PC-3 (cell line): Measurements from ENCODE around the gene ABCB10. TPM values are rescaled to one million over a fixed set of nuclear protein-coding genes. Genes with fewer than 3 reads are reported as not detected.
"Not testable (repeated sequence)": the region's sequence is repeated elsewhere in the genome, so short reads cannot be mapped to it uniquely, and the experiment has no call there.

ENCODE experiments used
- ATAC-seq: fragments of 200-7000 bp; cut with Tn5 transposase; 2 replicates; pipeline ENCODE4 v1.9.1; 2020; ENCODE audit warnings: mild to moderate bottlenecking, moderate library complexity
- BruUV-seq: library from RNA; stranded (reverse); fragments of 400-500 nt; replicated peaks from 2 replicates; lab custom pipeline; 2021; lab: Mats Ljungman, UMichigan
- CTCF ChIA-PET: fragments of 300-600 bp; sonication (Branson Sonifier 250); formaldehyde crosslinking; loops from one replicate; lab custom pipeline; 2022; ENCODE audit warnings: antibody characterized with exemption; lab: Charles Lee
- POLR2A ChIA-PET: fragments of 300-600 bp; sonication (Branson Sonifier 250); formaldehyde crosslinking; loops from one replicate; lab custom pipeline; 2022; ENCODE audit warnings: antibody characterized with exemption; ENCODE audit not compliant: unreplicated experiment; lab: Charles Lee
- DNase-seq: peaks from one replicate; pipeline ENCODE4 v3.0.0-alpha.2; 2015
- H2AFZ ChIP-seq: fragments of 300-600 bp; sonication (generic); 2 replicates; pipeline ENCODE4 v1.6.0; 2016; ENCODE audit warnings: antibody characterized with exemption, low read length
- H3F3A ChIP-seq: fragments of 300-600 bp; sonication (generic); one replicate; pipeline ENCODE4 v1.6.0; 2017; ENCODE audit warnings: antibody characterized with exemption, low read length, control low read depth, mild to moderate bottlenecking; ENCODE audit not compliant: unreplicated experiment
- H3K27ac ChIP-seq: fragments of 300-600 bp; sonication (generic); 2 replicates; pipeline ENCODE4 v1.5.1; 2016; ENCODE audit warnings: mild to moderate bottlenecking, low read length
- H3K27me3 ChIP-seq: fragments of 300-600 bp; sonication (generic); 2 replicates; pipeline ENCODE4 v1.6.1; 2016; ENCODE audit warnings: low read length, mixed read lengths
- H3K36me3 ChIP-seq: fragments of 300-600 bp; sonication (generic); 2 replicates; pipeline ENCODE4 v1.6.1; 2016; ENCODE audit warnings: low read depth, mixed run types, low read length, mixed read lengths
- H3K4me1 ChIP-seq: fragments of 300-600 bp; sonication (generic); 2 replicates; pipeline ENCODE4 v1.5.1; 2016; ENCODE audit warnings: low read length; ENCODE audit not compliant: insufficient read depth
- H3K4me2 ChIP-seq: fragments of 300-600 bp; sonication (generic); 2 replicates; pipeline ENCODE4 v1.6.0; 2016; ENCODE audit warnings: low read length
- H3K4me3 ChIP-seq: fragments of 300-600 bp; sonication (generic); 2 replicates; pipeline ENCODE4 v1.5.1; 2016; ENCODE audit warnings: mild to moderate bottlenecking, low read length, mixed read lengths
- H3K79me2 ChIP-seq: fragments of 300-600 bp; sonication (generic); 2 replicates; pipeline ENCODE4 v1.6.1; 2017; ENCODE audit warnings: low read length, mixed read lengths
- H3K9ac ChIP-seq: fragments of 300-600 bp; sonication (generic); 2 replicates; pipeline ENCODE4 v1.6.0; 2016; ENCODE audit warnings: mild to moderate bottlenecking, low read length
- H3K9me2 ChIP-seq: fragments of 300-600 bp; sonication (generic); replicated peaks from 2 replicates; pipeline ENCODE4 v1.6.1; 2016; ENCODE audit warnings: mixed run types, low read length, mixed read lengths
- H3K9me3 ChIP-seq: fragments of 300-600 bp; sonication (generic); 2 replicates; pipeline ENCODE4 v1.6.1; 2016; ENCODE audit warnings: low read length, mixed read lengths
- H4K20me1 ChIP-seq: fragments of 300-600 bp; sonication (generic); 2 replicates; pipeline ENCODE4 v1.6.1; 2016; ENCODE audit warnings: low read length, mixed read lengths
- CTCF ChIP-seq: fragments of 300-600 bp; sonication (generic); conservative IDR thresholded peaks from 2 replicates; pipeline ENCODE4 v1.5.1; 2017; ENCODE audit warnings: antibody characterized with exemption, low read depth, mild to moderate bottlenecking, low read length
- EZH2 ChIP-seq: fragments of 300-600 bp; sonication (generic); IDR thresholded peaks from one replicate; pipeline ENCODE4 v1.6.1; 2017; ENCODE audit warnings: antibody characterized with exemption, mild to moderate bottlenecking, low read length; ENCODE audit not compliant: unreplicated experiment
- EZH2phosphoT487 ChIP-seq: fragments of 300-600 bp; sonication (generic); IDR thresholded peaks from 2 replicates; pipeline ENCODE4 v1.6.1; 2018; ENCODE audit warnings: mild to moderate bottlenecking, antibody characterized with exemption, low read length, borderline replicate concordance
- intact Hi-C: fragments of 100-400 bp; cut with micrococcal nuclease; formaldehyde crosslinking; loops from 2 replicates; pipeline ENCODE4 v1.9.0; 2023
- total RNA-seq: library from RNA; depleted of rRNA; stranded (reverse); fragments of >200 nt; gene quantifications from 2 replicates; pipeline ENCODE4 v1.2.3, GENCODE V29; 2014

The ABCB10 gene
- total RNA-seq, 1 experiment from 2014 or later = 30.4 TPM

GRCh38 chr1:229514578-229515275 is 43.8 kb downstream of the ABCB10 start:
- POLR2A ChIA-PET = no interaction called here
- peaks cover 6% of the 10 kb centered on the region for H3K4me1 ChIP-seq
- no peak overlapping the region for H3K4me3 ChIP-seq
- no peak overlapping the region for H2AFZ ChIP-seq
- CTCF ChIA-PET = no interaction called here
- DNase-seq (peak; percentile 82), ATAC-seq (peak; percentile 99)
- H3K27ac ChIP-seq = no peak overlapping the region
- no peaks in the 10 kb centered on the region for H3K9me3 ChIP-seq
- no peaks in the 10 kb centered on the region for H3K27me3 ChIP-seq
- no peaks in the 10 kb centered on the region for H4K20me1 ChIP-seq
- H3K36me3 ChIP-seq = peaks cover 4% of the 10 kb centered on the region; the same call in 1 of the 2 replicates
- TSS peak; percentile 11 for BruUV-seq
- TF ChIP-seq CTCF (peak; percentile 91), EZH2phosphoT487 (no peak)
- H3K79me2 ChIP-seq = no peaks in the 10 kb centered on the region
- no peak overlapping the region for H3K9ac ChIP-seq
- no peak overlapping the region for H3K4me2 ChIP-seq
- H3K9me2 ChIP-seq = no peaks in the 10 kb centered on the region
- intact Hi-C loops = loop anchor here (1.0 kb wide), 2 partner anchors 256 to 850 kb away; no protein-coding TSS in a partner anchor
- H3F3A ChIP-seq = no peaks in the 10 kb centered on the region

- H3K27me3 ChIP-seq, DNase-seq, BruUV-seq, H3K27ac ChIP-seq, POLR2A ChIA-PET, H3K9me3 ChIP-seq, H3K4me3 ChIP-seq, H3F3A ChIP-seq, H3K9me2 ChIP-seq, intact Hi-C loops, ATAC-seq, H4K20me1 ChIP-seq, H3K4me2 ChIP-seq, H3K9ac ChIP-seq, H3K36me3 ChIP-seq, H2AFZ ChIP-seq, CTCF ChIA-PET: not testable (repeated sequence)
- H3K79me2 ChIP-seq = peaks cover 15% of the 10 kb centered on the region
- peaks cover 22% of the 10 kb centered on the region for H3K4me1 ChIP-seq
These were observed 46.9 kb downstream of the ABCB10 start for GRCh38 chr1:229511625-229512024.

GRCh38 chr1:229511201-229511600 is 47.3 kb downstream of the ABCB10 start:
- H3K9me3 ChIP-seq, H2AFZ ChIP-seq, H3K36me3 ChIP-seq, H3K27me3 ChIP-seq, ATAC-seq, BruUV-seq, H3K4me3 ChIP-seq, DNase-seq, H3K27ac ChIP-seq, POLR2A ChIA-PET, H3K9ac ChIP-seq, H3F3A ChIP-seq, H4K20me1 ChIP-seq, intact Hi-C loops, H3K4me2 ChIP-seq, H3K9me2 ChIP-seq: not testable (repeated sequence)
- CTCF ChIA-PET = interaction anchor here (0.6 kb wide), 1 partner anchor 117 kb away, joined by 4 read pairs; no protein-coding TSS in a partner anchor
- Histone ChIP-seq H3K4me1 (peaks cover 26% of the 10 kb centered on the region), H3K79me2 (peaks cover 19% of the 10 kb centered on the region)

- no peaks in the 10 kb centered on the region for H3F3A ChIP-seq
- H3K4me1 ChIP-seq = peaks cover 26% of the 10 kb centered on the region
- peaks cover 5% of the 10 kb centered on the region; the same call in 1 of the 2 replicates for H3K36me3 ChIP-seq
- ChIA-PET POLR2A (no interaction called here), CTCF (no interaction called here)
- peaks cover 31% of the 10 kb centered on the region for H3K79me2 ChIP-seq
- H3K27me3 ChIP-seq = no peaks in the 10 kb centered on the region
- H3K9me3 ChIP-seq = no peaks in the 10 kb centered on the region
- no peak overlapping the region for H3K27ac ChIP-seq
- no peak overlapping the region for H2AFZ ChIP-seq
- H3K4me3 ChIP-seq = no peak overlapping the region
- DNase-seq (peak; percentile 73), ATAC-seq (no peak)
- no peak overlapping the region for H3K9ac ChIP-seq
- intact Hi-C loops = loop anchor here (2.0 to 5.0 kb wide), 2 partner anchors 49 to 237 kb away; partner anchors contain the start of genes ABCB10 and RAB4A
- no TSS peak for BruUV-seq
- H4K20me1 ChIP-seq = peaks cover 4% of the 10 kb centered on the region; the same call in 1 of the 2 replicates
- TF ChIP-seq CTCF (no peak), EZH2phosphoT487 (no peak), EZH2 (no peak)
- H3K9me2 ChIP-seq = no peaks in the 10 kb centered on the region
- H3K4me2 ChIP-seq = peak overlapping the region; percentile 88
These were observed 48.9 kb downstream of the ABCB10 start for GRCh38 chr1:229509576-229509975.
